DND-41 (cell line): ENCODE measurements around the gene LRRC61.

Experiments used
- ATAC-seq: fragments of 200-7000 bp; cut with Tn5 transposase; 3 replicates; pipeline ENCODE4 v1.9.1; 2021; ENCODE audit warnings: low read depth; ENCODE audit not compliant: insufficient read depth
- DNase-seq: peaks from one replicate; pipeline ENCODE4 v3.0.0-alpha.2; 2020
- H2AFZ ChIP-seq: 2 replicates; pipeline ENCODE4 v1.6.0; 2012; ENCODE audit warnings: low read depth, low read length
- H3K27ac ChIP-seq: 2 replicates; pipeline ENCODE4 v1.5.1; 2012; ENCODE audit warnings: low read length, inconsistent platforms
- H3K27me3 ChIP-seq: fragments of 200-600 bp; sonication (generic); 2 replicates; pipeline ENCODE4 v1.6.0; 2012; ENCODE audit warnings: low read length, mild to moderate bottlenecking, inconsistent platforms; ENCODE audit not compliant: insufficient read depth, poor library complexity
- H3K36me3 ChIP-seq: 2 replicates; pipeline ENCODE4 v1.5.1; 2012; ENCODE audit warnings: low read length, inconsistent platforms; ENCODE audit not compliant: insufficient read depth
- H3K4me1 ChIP-seq: 2 replicates; pipeline ENCODE4 v1.5.1; 2012; ENCODE audit warnings: mild to moderate bottlenecking, low read length; ENCODE audit not compliant: insufficient read depth
- H3K4me2 ChIP-seq: 2 replicates; pipeline ENCODE4 v1.6.0; 2012; ENCODE audit warnings: mild to moderate bottlenecking, moderate library complexity, low read length, inconsistent platforms; ENCODE audit not compliant: insufficient read depth
- H3K4me3 ChIP-seq, 2 experiments: fragments of 200-600 bp in 1 of 2; shearing (Covaris generic) in 1 of 2; 2 replicates each; pipeline ENCODE4 v1.5.1; 2012 to 2016; ENCODE audit warnings: inconsistent platforms in 2 of 2, low read length in 2 of 2, mild to moderate bottlenecking in 2 of 2, low read depth in 1 of 2, moderate library complexity in 1 of 2
- H3K79me2 ChIP-seq: 2 replicates; pipeline ENCODE4 v1.6.0; 2012; ENCODE audit warnings: low read length, inconsistent platforms; ENCODE audit not compliant: insufficient read depth
- H3K9ac ChIP-seq: 2 replicates; pipeline ENCODE4 v1.6.0; 2012; ENCODE audit warnings: low read depth, mild to moderate bottlenecking, inconsistent platforms, low read length, moderate library complexity
- H3K9me3 ChIP-seq: 2 replicates; pipeline ENCODE4 v1.5.1; 2012; ENCODE audit warnings: low read length, moderate library complexity, mild to moderate bottlenecking, inconsistent platforms; ENCODE audit not compliant: insufficient read depth, severe bottlenecking
- H4K20me1 ChIP-seq: 2 replicates; pipeline ENCODE4 v1.6.0; 2012; ENCODE audit warnings: low read length; ENCODE audit not compliant: insufficient read depth
- CTCF ChIP-seq: IDR thresholded peaks from 2 replicates; pipeline ENCODE4 v1.5.1; 2012; ENCODE audit warnings: borderline replicate concordance, low read length, moderate library complexity, mild to moderate bottlenecking; ENCODE audit not compliant: poor library complexity, severe bottlenecking; ENCODE audit errors: extremely low read depth
- EZH2 ChIP-seq: IDR thresholded peaks from 3 replicates; pipeline ENCODE4 v1.6.1; 2012; ENCODE audit warnings: borderline replicate concordance, low read depth, mild to moderate bottlenecking, moderate library complexity, low read length, inconsistent platforms; ENCODE audit not compliant: severe bottlenecking

LRRC61 gene

GRCh38 chr7:150335774-150336112, 12.6 kb downstream of the LRRC61 start:
- DNase-seq (no peak), ATAC-seq (no peak)
- no peak overlapping the region for H3K9ac ChIP-seq
- no peaks in the 10 kb centered on the region for H3K4me1 ChIP-seq
- H4K20me1 ChIP-seq, result peaks cover 51% of the 10 kb centered on the region
- no peak for TF ChIP-seq CTCF
- TF ChIP-seq EZH2, result no peak
- no peak overlapping the region for H3K4me3 ChIP-seq
- H3K4me2 ChIP-seq, result no peak overlapping the region
- no peak overlapping the region for H3K27ac ChIP-seq
- no peaks in the 10 kb centered on the region for H3K27me3 ChIP-seq
- peaks cover 35% of the 10 kb centered on the region for H3K79me2 ChIP-seq
- no peak overlapping the region for H2AFZ ChIP-seq
- H3K36me3 ChIP-seq, result peaks cover 89% of the 10 kb centered on the region
- no peaks in the 10 kb centered on the region for H3K9me3 ChIP-seq

GRCh38 chr7:150336746-150337145, 13.6 kb downstream of the LRRC61 start:
- Histone ChIP-seq H3K79me2 (peaks cover 27% of the 10 kb centered on the region), H3K9ac (no peak overlapping the region), H3K36me3 (peaks cover 79% of the 10 kb centered on the region), H3K4me2 (no peak overlapping the region), H3K4me3 (no peak overlapping the region), H3K27ac (no peak overlapping the region), H3K9me3 (no peaks in the 10 kb centered on the region), H3K27me3 (no peaks in the 10 kb centered on the region), H4K20me1 (peaks cover 48% of the 10 kb centered on the region), H2AFZ (no peak overlapping the region), H3K4me1 (no peaks in the 10 kb centered on the region)
- DNase-seq (no peak), ATAC-seq (no peak)
- no peak for TF ChIP-seq EZH2
- no peak for TF ChIP-seq CTCF

- no peak for TF ChIP-seq EZH2
- no peak overlapping the region for H3K9ac ChIP-seq
- peaks cover 79% of the 10 kb centered on the region for H3K36me3 ChIP-seq
- H3K9me3 ChIP-seq, result no peaks in the 10 kb centered on the region
- DNase-seq (no peak), ATAC-seq (no peak)
- H3K27me3 ChIP-seq, result no peaks in the 10 kb centered on the region
- H3K4me2 ChIP-seq, result no peak overlapping the region
- no peak overlapping the region for H2AFZ ChIP-seq
- H3K4me3 ChIP-seq, result no peak overlapping the region
- H3K79me2 ChIP-seq, result peaks cover 23% of the 10 kb centered on the region
- no peaks in the 10 kb centered on the region for H3K4me1 ChIP-seq
- no peak overlapping the region for H3K27ac ChIP-seq
- H4K20me1 ChIP-seq, result peaks cover 45% of the 10 kb centered on the region
Measured at GRCh38 chr7:150337179-150337578, 14.0 kb downstream of the LRRC61 start.

- Histone ChIP-seq H3K4me3 (no peak overlapping the region), H3K4me1 (no peaks in the 10 kb centered on the region), H3K27me3 (no peaks in the 10 kb centered on the region), H3K9ac (no peak overlapping the region), H3K79me2 (peaks cover 19% of the 10 kb centered on the region), H4K20me1 (peaks cover 40% of the 10 kb centered on the region), H3K27ac (0 out of 2 replicates have a peak overlapping the region, but pooled peaks have one; percentile 6), H3K4me2 (no peak overlapping the region), H2AFZ (no peak overlapping the region), H3K36me3 (peaks cover 78% of the 10 kb centered on the region), H3K9me3 (no peaks in the 10 kb centered on the region)
- no peak for DNase-seq
- ATAC-seq, result no peak
- TF ChIP-seq EZH2 (no peak), CTCF (no peak)
Measured at GRCh38 chr7:150337659-150338081, 14.5 kb downstream of the LRRC61 start.
